HUES64 (cell line): Measurements from ENCODE around the gene ZNF654.
"Not testable (repeated sequence)": the region's sequence is repeated elsewhere in the genome, so short reads cannot be mapped to it uniquely, and the experiment has no call there.

Experiments
- H3K27ac ChIP-seq: 2 replicates; pipeline ENCODE4 v1.7.0; 2013; ENCODE audit warnings: low read depth, low read length, inconsistent platforms
- H3K27me3 ChIP-seq: 2 replicates; pipeline ENCODE4 v1.6.1; 2013; ENCODE audit warnings: mild to moderate bottlenecking, low read length; ENCODE audit not compliant: insufficient read depth
- H3K36me3 ChIP-seq: 2 replicates; pipeline ENCODE4 v1.6.1; 2013; ENCODE audit warnings: mild to moderate bottlenecking, low read length; ENCODE audit not compliant: insufficient read depth
- H3K4me1 ChIP-seq: 2 replicates; pipeline ENCODE4 v1.6.1; 2013; ENCODE audit warnings: mild to moderate bottlenecking, low read length, moderate library complexity; ENCODE audit not compliant: insufficient read depth
- H3K4me3 ChIP-seq: 2 replicates; pipeline ENCODE4 v1.5.1; 2013; ENCODE audit warnings: mild to moderate bottlenecking, low read length, moderate library complexity
- H3K9ac ChIP-seq: 2 replicates; pipeline ENCODE4 v1.6.1; 2013; ENCODE audit warnings: mild to moderate bottlenecking, low read depth, low read length
- H3K9me3 ChIP-seq: 2 replicates; pipeline ENCODE4 v1.6.1; 2013; ENCODE audit warnings: low read depth, low read length; ENCODE audit not compliant: insufficient read depth
- WGBS: fragments of 150-250, 120-280 bp; methylation state at CpG from one replicate; pipeline ENCODE4 v1.1.7; 2013; ENCODE audit warnings: missing lambda C conversion rate; 5-methylcytosine and 5-hydroxymethylcytosine counted together

The ZNF654 gene

GRCh38 chr3:88112289-88112688, 53.2 kb downstream of the ZNF654 start:
- H3K4me1 ChIP-seq, result peaks cover 5% of the 10 kb centered on the region; the same call in 1 of the 2 replicates
- WGBS, result 100% methylated on average over 1 of the region's 1 CpG
- H3K4me3 ChIP-seq, result no peak overlapping the region
- H3K36me3 ChIP-seq, result 0 out of 2 replicates have a peak, but pooled peaks cover 7% of the 10 kb centered on the region
- no peaks in the 10 kb centered on the region for H3K27me3 ChIP-seq
- no peaks in the 10 kb centered on the region for H3K9me3 ChIP-seq
- H3K9ac ChIP-seq, result no peak overlapping the region
- no peak overlapping the region for H3K27ac ChIP-seq

DNA sequence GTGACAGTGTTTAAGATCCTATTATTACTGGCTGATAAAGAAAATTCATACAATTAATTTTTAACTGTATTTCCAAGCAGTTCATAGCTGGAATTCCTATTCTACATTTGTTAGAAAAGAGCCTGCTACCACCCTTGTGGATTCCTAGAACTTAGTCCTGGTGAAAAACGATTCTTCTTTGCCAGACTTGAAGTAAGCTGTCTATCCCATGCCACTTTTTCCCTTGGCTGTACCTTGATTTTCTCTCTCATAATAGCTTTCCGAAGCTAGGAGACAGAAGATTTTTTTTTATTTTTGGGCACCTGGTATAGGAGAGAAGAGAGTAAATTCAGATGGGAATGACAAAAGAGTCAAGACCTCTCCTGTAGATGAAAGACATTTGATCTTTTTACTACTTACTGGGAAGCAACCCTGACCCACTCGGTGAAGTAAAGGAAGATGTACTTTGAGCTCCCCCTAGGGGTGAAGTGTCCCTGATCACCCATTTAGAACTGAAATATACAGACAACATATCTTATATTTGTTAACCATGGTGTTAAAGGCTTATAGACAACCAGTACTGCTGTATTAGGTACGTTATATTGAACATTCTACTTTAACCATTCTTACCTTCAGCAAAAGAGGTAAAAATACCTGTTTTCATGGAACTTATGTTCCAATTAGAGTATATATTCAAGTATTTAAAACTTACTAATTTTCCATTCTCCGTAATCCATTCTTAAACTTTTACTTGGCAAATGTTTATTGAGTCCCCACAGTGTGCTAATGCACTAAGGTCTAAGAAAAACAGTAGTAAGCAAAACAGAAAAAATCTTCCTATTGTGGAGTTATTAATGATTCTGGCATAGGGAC, 54.5 kb downstream of the ZNF654 start:
- Histone ChIP-seq H3K4me3 (no peak overlapping the region), H3K9ac (no peak overlapping the region), H3K27ac (no peak overlapping the region), H3K36me3 (0 out of 2 replicates have a peak, but pooled peaks cover 7% of the 10 kb centered on the region), H3K4me1 (peaks cover 5% of the 10 kb centered on the region; the same call in 1 of the 2 replicates), H3K27me3 (no peaks in the 10 kb centered on the region), H3K9me3 (no peaks in the 10 kb centered on the region)
- WGBS, result 80% methylated on average over 3 of the region's 5 CpGs

DNA sequence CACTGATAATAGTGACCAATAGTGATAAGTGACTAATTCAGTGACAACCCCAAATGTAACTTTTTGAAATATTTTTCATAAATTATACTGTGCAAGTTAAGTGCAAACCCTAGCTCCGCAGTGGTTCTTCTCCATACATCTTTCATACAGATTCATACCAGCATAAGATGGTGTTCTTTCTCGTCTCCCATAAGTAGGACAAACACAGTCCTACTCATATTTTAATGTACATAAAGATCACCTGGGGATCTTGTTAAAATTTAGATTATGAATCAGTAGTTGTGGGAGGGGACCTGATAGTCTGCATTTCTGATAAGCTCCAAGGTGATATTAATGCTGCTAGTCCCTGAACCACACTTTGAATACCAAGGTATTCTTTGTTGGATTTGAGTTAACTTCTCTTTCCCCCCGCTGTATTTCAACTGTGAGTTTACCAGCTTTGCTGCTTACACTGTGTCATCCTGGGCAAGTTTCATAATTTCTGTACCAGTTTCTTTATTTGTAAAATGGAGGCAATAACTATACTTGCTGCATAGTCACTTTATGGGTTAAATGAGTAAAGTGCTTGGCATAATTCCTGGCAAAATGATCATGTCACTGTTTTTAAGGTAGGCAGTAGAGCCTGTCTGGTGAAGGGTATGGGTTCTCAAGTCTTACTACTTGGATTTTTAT, 56.0 kb downstream of the ZNF654 start:
- WGBS, result 89% methylated on average over 3 of the region's 3 CpGs
- H3K36me3 ChIP-seq, result 0 out of 2 replicates have a peak, but pooled peaks cover 7% of the 10 kb centered on the region
- no peak overlapping the region for H3K9ac ChIP-seq
- no peaks in the 10 kb centered on the region for H3K27me3 ChIP-seq
- H3K4me1 ChIP-seq, result peaks cover 5% of the 10 kb centered on the region; the same call in 1 of the 2 replicates
- no peak overlapping the region for H3K4me3 ChIP-seq
- H3K27ac ChIP-seq, result no peak overlapping the region
- no peaks in the 10 kb centered on the region for H3K9me3 ChIP-seq

GRCh38 chr3:88117683-88118082, 58.6 kb downstream of the ZNF654 start:
- Histone ChIP-seq H3K27ac (no peak overlapping the region), H3K9ac (no peak overlapping the region), H3K4me3 (no peak overlapping the region), H3K9me3 (no peaks in the 10 kb centered on the region), H3K27me3 (no peaks in the 10 kb centered on the region), H3K36me3 (0 out of 2 replicates have a peak, but pooled peaks cover 7% of the 10 kb centered on the region), H3K4me1 (peaks cover 5% of the 10 kb centered on the region; the same call in 1 of the 2 replicates)
- 0% methylated on average over 1 of the region's 1 CpG for WGBS

- H3K9ac ChIP-seq, H3K27ac ChIP-seq, H3K27me3 ChIP-seq, H3K4me3 ChIP-seq, H3K4me1 ChIP-seq, H3K36me3 ChIP-seq, H3K9me3 ChIP-seq: not testable (repeated sequence)
- 91% methylated on average over 1 of the region's 2 CpGs for WGBS
Measured at GRCh38 chr3:88118603-88119002, 59.5 kb downstream of the ZNF654 start.

DNA sequence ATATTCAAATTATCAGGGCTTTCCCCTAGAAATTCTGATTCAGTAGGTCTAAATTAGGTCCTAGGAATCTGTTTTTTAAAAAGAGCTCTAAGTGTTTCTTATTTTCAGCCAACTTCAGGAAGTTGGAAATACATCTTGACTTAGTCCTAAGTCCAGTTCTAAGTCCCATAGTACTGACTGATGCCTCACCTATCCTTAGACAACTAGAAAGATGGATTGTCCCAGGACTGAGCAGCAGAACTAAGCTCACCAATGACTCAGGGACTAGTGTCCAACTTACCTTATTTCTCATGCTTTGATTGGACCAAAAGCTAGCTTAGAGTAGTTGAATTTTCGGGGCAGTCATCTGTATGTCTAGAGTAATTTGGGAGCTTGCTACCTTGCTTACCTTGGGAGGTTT, 64.5 kb downstream of the ZNF654 start:
- H3K36me3 ChIP-seq, result peaks cover 6% of the 10 kb centered on the region; the same call in 1 of the 2 replicates
- no peaks in the 10 kb centered on the region for H3K4me1 ChIP-seq
- no peaks in the 10 kb centered on the region for H3K27me3 ChIP-seq
- H3K4me3 ChIP-seq, result no peak overlapping the region
- 100% methylated on average over 1 of the region's 1 CpG for WGBS
- H3K9me3 ChIP-seq, result no peaks in the 10 kb centered on the region
- H3K9ac ChIP-seq, result no peak overlapping the region
- no peak overlapping the region for H3K27ac ChIP-seq

DNA sequence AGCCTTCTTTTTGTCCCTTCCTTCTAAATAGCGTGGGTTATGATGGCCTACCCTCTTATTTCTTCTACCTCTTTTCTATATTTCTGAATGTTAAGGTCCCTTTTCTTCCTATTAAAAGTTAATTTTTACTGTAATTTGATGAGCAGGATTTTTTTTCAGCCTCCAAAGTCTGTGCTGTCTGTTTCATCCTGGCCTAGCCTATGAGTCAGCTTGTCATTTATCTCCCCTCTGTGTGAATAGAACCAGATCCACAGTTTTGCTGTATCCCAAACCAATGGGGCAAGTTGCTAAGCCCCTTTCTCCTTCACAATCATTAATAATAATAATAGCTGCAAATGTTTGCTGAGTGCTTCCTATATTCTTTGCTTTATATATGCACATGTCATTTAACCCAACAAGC, 72.6 kb downstream of the ZNF654 start:
- WGBS, result 83% methylated on average over 1 of the region's 1 CpG
- no peak overlapping the region for H3K4me3 ChIP-seq
- peaks cover 44% of the 10 kb centered on the region for H3K36me3 ChIP-seq
- no peaks in the 10 kb centered on the region for H3K9me3 ChIP-seq
- H3K4me1 ChIP-seq, result no peaks in the 10 kb centered on the region
- H3K27ac ChIP-seq, result no peak overlapping the region
- no peak overlapping the region for H3K9ac ChIP-seq
- no peaks in the 10 kb centered on the region for H3K27me3 ChIP-seq

DNA sequence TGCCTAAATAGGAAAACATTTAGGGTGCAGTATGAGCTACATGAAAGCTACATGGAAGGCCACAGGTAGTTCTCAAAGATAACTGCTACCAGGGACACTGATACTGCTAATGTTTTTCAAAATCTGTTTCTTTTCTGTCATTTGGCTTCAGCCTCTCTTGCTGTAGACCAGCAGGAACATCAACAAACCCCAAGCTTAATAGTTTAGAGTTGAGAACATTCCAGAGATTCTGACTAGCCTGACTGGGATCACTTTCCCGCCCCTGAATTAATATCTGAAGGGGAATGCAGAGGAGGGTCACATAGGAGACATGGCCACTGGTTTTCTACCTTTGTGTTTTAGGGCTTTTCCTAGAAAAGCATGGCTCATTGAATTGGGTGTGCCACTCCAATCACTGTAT, 73.8 kb downstream of the ZNF654 start:
- H3K36me3 ChIP-seq, result peaks cover 51% of the 10 kb centered on the region
- H3K9me3 ChIP-seq, result no peaks in the 10 kb centered on the region
- H3K9ac ChIP-seq, result no peak overlapping the region
- no peaks in the 10 kb centered on the region for H3K4me1 ChIP-seq
- WGBS, result 93% methylated on average over 1 of the region's 1 CpG
- no peak overlapping the region for H3K4me3 ChIP-seq
- no peaks in the 10 kb centered on the region for H3K27me3 ChIP-seq
- no peak overlapping the region for H3K27ac ChIP-seq

DNA sequence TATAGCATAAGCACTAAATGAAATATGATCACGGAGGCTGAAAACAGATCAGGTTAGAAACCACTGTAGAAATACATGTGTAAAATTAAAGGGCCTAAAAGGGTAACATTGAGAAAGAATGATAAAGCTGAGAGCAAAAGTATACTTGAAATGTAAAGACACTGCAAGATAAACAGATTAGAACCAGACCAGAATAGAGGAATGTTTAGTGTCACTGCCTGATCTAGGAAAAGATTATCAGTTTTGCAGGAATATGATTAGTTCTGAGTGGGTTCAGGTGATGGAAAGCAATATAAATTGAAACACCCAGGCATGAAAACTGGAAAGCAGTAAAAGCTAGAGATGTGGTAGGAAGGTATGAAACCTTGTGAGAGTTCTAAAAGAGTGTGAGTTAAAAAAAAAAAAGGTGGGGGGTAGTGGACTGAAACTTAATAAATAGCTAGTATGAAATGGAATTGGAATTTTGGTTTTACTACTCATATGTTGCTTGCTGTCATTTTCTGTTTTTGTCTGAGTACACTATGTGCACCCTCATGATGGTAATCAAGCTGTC, 74.7 kb downstream of the ZNF654 start:
- no peaks in the 10 kb centered on the region for H3K9me3 ChIP-seq
- H3K4me1 ChIP-seq, result no peaks in the 10 kb centered on the region
- whole genome bisulfite sequencing, result 0% methylated on average over 1 of the region's 1 CpG
- H3K27ac ChIP-seq, result no peak overlapping the region
- H3K36me3 ChIP-seq, result peaks cover 59% of the 10 kb centered on the region
- H3K27me3 ChIP-seq, result no peaks in the 10 kb centered on the region
- H3K9ac ChIP-seq, result no peak overlapping the region
- H3K4me3 ChIP-seq, result no peak overlapping the region

DNA sequence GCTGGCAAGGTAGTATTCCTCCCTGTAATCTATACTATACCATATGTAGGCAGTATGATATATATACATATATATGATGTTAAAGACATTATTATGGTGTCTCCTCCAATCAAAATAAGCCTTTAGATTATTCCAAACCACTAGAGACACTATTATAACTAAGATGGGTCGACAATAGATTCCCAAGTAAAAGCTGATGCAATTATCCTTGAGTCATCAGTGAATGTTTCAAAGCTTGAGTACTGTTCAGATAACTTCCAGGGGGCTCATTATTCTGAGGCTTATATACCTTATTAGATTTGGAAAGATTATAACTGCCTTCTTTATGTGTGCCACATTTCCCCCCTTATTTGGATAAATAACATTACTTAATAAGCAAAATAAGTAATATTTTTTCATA, 78.8 kb downstream of the ZNF654 start:
- Histone ChIP-seq H3K9ac (no peak overlapping the region), H3K27ac (no peak overlapping the region), H3K27me3 (no peaks in the 10 kb centered on the region), H3K36me3 (peaks cover 73% of the 10 kb centered on the region), H3K9me3 (no peaks in the 10 kb centered on the region), H3K4me3 (no peak overlapping the region), H3K4me1 (peaks cover 14% of the 10 kb centered on the region)
- 94% methylated on average over 1 of the region's 1 CpG for WGBS

DNA sequence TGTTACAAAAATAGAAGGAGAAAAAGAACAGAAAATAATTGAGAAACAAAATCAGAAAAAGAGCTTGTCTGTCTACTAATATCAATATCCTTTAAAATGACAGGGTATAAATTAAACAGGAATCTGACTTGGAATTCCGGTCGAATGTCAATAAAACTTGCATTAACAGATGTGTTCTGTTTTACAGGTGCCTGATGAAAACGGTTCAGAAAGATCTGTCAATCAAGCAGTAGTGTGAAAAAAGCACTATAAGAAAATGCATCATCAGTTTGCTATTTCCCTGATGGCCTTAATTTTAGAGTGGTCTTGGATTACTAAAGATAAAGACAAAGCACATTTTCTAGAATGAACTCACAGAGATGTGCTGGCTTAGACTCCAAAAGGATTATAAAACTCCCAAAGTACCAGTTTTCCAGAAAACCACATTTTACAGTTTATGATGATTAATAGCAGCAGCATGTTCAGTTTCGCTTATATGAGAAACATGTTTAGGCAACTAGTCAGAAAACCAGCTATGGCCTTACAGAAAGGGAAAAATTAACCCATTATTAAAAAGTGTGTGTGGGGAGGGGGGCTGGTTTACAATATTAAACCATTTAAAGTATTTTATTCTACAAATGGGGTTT, 82.5 kb downstream of the ZNF654 start:
- Histone ChIP-seq H3K4me3 (no peak overlapping the region), H3K36me3 (peaks cover 42% of the 10 kb centered on the region), H3K9ac (no peak overlapping the region), H3K27me3 (no peaks in the 10 kb centered on the region), H3K4me1 (peaks cover 18% of the 10 kb centered on the region), H3K9me3 (no peaks in the 10 kb centered on the region), H3K27ac (no peak overlapping the region)
- WGBS, result 69% methylated on average over 4 of the region's 4 CpGs
